GM18507 (cell line): Measurements from ENCODE around the gene BRMS1.
"Not testable (repeated sequence)": the region's sequence is repeated elsewhere in the genome, so short reads cannot be mapped to it uniquely, and the experiment has no call there.

Source experiments
- DNase-seq: peaks from one replicate; pipeline ENCODE4 v3.0.0; 2011; ENCODE audit warnings: low read depth; ENCODE audit not compliant: insufficient read length; ENCODE audit errors: extremely low spot score
- FAIRE-seq: peaks from 2 replicates; lab custom pipeline; 2011; peaks lifted over from hg19 to GRCh38; lab: Jason Lieb, UNC

Gene BRMS1

DNA sequence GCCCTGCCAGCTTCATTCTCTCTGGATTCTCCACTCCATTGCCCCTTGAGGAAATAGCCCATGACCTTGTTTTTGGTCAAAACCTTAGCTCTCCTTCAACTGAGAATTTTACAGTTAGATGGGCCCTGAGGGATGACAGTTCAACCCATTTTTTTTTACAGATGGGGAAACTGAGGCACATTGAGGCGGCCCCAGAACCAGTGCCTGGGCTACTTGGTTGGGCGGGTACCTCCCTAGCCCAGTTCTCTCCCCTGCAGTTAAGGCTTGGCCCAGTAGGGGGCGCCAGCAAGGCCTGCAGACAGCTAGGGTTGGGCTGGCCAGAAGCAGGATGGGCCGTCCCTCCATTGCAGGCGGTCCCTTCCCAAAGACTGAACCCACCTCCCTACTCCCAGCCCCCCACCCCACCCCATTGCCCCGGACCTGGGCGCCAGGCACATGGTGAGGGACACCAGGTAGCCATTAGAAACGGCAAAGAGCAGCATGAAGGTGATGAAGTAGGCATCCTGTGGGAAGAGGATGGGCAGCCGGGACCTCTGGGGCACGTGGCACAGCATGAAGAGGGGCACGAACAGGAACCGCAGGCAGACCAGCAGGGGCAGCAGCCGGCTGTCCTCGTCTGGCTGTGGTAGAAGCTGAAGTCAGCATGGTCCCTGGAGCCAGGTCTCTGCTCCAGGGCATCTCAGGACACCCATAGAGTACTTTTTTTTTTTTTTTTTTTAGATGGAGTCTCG, 19.1 kb upstream of the BRMS1 start:
- FAIRE-seq (peak; percentile 65), DNase-seq (peak; percentile 52)

DNA sequence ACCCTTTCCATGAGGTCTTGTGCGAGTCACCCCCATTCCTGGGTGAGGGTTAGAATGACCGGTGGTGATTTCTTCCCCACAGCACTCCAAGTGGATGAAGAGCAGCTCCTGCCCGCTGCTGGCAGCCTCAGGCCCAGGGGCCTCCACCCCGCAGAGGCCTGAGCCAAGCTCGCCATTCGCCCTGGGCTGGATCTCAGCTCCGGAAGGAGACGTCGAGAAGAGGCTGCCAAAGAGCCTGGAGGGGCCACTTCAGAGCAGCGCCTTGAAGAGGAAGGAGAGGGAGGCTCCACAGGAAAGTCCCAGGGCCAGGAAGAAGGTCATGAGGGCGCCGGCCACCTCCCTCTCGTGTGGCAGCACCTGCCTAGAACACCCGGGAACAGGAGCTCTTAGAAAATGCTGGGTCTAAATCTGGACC, 18.3 kb upstream of the BRMS1 start:
- FAIRE-seq, result no peak
- no peak for DNase-seq

DNA sequence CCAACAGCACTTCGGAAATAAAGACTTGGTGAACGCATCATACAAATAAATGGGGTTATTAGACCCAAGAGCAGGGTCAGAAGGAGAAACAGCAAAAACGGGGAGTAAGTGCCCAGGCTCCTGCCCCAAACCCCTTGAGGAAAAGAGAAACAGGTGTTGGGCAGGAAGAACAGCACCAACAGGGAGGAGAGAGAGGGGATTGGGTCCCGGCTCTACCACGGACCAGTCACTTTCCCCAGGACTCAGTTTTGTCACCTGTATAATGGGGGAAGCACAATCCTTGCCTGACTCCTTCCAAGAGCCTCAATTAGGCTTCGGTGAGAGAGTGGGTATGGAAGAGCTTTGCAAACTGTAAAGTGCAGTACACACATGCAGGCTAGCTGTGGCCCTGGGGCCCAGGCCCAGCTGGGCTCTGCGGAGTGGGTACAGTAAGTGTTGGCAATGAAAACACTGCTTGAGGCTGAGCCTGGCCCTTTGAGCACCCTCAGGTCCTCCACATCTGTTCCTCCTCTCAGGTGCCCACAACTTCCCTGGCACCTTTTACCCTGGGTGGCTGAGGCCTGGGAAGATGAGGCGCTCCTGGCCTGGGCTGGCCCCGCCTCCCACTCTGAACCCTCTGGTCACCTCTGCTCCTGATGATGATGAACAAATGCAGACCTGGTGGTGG, 17.7 kb upstream of the BRMS1 start:
- no peak for DNase-seq
- no peak for FAIRE-seq

DNA sequence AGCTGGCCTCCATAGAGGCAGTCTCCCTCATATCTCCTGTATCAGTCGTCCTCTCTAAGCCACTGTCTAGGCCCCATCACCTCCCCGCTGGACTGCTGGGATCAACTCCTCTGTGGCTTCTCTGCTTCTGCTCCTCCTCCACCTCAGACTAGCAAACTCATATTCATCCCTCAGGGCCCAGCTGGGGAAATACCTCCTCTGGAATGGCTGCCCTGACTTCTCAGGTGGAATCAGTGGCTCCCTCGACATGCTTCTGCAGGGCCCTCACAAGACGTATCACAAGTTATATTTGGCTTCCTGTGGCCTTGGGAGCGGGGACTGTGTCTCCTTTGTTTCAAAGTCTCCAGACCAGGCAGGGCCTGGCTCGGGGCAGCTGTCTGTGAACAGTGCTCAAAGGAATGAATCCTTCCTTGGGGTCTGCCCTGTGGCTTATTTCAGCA, 16.6 kb upstream of the BRMS1 start:
- FAIRE-seq, result no peak

DNA sequence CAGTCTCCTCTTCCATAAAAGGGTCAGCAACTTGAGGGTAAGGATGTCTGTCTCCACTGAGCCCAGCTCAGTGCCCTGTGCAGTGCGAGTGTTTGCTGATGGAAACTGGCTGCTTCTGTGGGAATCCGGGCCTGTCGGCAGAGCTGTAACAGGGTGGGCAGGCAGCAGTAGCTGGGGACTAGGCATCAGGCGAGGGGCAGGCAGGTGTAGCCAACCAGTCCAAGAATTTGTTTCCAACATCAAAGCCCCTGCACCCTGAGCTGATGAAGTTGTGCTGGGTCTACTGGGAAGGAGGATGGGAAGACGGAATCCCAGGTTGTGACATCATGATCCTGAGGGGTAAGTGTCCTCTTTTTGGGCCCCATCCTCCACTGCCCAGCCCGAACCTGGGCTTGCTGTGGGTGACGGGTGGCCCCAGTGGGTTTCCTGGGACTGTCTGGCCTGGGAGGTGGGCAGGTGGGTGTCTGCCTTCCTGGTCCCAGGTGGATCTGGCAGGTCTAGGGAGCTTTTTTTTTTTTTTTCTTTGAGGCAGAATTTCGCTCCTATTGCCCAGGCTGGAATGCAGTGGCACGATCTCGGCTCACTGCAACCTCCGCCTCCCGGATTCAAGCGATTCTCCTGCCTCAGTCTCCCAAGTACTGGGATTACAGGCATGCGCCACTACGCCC, 15.6 kb upstream of the BRMS1 start:
- no peak for DNase-seq
- FAIRE-seq, result no peak

More for the DNA sequence above, 16.6 kb upstream of the BRMS1 start:
- DNase-seq, result no peak

DNA sequence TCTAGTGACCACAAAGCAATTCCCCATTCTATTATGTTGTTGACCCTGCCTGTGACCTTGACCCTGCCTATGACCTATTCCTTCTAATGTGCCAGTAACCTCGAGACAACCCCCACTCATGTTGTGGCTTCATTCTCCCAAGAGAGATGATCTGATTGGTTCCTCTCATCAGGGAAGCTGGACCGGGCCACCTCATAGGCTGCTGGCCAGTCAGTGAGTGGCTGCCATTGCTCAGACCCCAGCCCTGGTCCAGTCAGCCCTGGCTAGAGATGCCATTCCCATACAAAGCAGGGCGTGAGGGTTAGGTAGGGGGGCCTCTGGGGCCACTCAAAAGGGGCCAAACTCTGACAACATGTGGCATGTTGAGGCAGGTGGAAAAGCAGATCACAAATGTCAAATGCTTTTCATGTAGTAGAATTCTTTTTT, 14.8 kb upstream of the BRMS1 start:
- FAIRE-seq, result no peak

DNA sequence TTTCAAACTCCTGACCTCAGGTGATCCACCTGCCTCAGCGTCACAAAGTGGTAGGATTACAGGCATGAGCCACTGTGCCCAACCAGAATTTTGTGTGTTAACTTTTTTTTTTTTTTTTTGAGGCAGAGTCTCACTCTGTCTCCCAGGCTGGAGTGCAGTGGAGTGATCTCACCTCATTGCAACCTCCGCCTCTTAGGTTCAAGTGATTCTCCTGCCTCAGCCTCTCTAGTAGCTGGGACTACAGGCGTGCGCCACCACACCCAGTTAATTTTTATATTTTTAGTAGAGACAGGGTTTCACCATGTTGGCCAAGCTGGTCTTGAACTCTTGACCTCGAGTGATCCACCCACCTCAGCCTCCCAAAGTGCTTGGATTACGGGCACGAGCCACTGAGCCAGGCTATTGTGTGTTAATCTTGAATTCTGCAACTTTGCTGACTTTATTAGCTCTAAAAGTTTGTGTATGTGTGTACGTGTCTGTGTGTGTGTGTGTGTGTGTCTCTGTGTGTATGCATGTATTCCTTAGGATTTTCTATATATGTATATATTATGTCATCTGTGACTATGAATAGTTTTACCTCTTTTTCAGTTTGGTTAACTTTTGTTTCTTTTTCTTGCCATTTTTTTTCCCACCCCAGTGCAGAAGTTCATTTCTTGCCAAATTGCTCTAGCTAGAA, 5.8 kb upstream of the BRMS1 start:
- not testable (repeated sequence) for FAIRE-seq, DNase-seq

More for the DNA sequence above, 14.8 kb upstream of the BRMS1 start:
- DNase-seq, result no peak

DNA sequence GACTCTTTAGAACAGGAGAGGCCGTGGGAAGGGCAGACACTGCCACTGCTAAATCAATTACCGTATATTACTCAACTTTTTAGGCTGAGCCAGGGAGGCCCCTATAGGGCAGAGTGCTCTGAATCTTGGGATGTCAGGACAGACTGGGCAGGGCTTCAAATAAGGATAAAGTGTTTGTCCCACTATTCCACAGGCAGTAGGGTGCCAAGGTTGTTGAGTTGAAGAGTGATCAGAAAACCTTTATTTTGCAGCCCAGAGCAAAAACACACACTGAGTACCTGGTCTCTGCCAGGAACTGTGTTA, 4.1 kb upstream of the BRMS1 start:
- FAIRE-seq, result no peak
- DNase-seq, result no peak

DNA sequence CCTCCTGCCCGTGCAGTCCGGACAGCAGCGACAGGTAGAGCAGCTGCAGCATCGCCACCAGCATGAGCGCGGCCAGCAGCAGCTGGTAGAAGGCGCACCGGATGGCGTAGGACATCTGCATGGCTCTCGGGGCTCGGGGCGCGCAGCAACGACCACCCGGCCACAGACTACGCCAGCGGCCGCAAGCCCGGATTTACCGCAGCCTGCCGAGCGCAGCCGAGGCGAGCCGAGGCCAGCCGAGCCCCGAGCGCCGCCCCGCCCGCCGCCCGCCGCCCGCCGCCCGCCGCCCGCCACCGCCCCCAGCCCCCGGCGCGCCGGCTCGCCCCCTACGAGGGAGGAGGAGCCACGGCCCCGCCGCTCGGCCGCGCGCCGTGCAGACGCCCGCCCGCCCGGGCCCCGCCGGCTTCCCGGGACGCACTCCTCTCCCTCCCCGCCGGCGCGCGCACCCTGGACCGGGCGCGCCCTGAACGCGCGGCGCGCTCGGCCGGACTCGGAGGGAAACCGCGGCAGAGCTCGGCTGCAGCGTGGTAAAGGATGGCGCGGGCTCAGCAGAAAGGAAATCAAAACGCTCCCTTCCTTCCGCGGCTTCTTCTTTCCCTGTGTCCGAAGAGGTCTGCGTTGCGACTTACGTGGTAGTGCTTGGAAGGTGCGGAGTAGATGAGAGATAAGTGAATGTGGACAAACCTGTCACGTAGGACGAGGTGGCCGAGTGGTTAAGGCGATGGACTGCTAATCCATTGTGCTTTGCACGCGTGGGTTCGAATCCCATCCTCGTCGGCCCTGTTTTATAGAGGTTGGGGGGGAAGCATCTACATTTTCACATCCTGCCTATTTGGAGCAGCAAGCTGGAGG, 2.7 kb upstream of the BRMS1 start, which contains the start of gene B4GAT1:
TSS of gene B4GAT1 (minus strand) at position 205 of the 852 bp plus-strand sequence. CDS start at position 121, 84 bp downstream.
- FAIRE-seq (peak; percentile 45), DNase-seq (peak; percentile 54)

DNA sequence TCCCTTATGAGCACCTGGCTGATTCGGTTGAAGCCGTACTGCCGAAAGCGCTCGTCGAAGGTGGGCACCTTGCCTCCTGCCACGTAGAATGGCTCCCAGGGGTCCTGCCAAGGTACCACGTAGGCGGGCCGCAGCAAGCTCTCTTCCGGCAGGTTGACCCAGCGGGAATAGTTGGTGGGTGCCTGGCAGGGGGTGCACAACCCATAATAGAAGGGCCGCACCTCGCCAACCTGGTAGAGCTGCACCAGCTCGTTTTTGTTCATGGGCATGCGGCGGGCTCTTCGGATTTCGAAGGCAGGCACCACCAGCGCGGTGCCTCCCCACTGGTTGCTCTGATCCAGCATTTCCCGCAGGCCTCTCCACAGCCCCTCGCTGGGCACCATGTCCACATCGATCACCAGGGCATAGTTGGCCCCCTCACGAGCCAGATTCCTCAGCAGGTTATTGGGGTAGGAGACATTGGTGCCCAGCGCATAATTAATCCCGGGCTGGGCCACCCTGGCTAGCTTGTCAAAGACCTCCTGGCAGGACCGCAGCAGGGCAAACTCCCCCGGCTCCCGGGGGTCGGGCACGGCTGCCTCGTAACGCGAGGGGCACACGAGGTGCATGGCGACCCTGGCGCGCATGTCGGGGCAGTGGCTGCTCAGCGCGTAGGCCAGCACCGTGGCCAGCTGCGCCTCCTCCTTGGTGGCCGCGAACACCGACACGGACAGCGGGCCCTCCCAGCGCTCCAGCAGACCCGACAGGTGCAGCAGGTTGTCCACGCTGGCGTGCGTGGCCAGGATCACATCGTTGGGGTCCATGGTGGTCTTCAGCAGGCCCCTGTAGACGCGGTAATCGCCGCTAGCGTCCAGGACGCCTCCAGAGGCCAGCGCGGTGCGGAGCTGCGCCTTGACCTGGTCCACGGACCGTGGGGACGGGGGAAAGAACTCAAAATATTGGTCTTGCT, 1.8 kb upstream of the BRMS1 start:
- FAIRE-seq, result no peak
- DNase-seq, result no peak

DNA sequence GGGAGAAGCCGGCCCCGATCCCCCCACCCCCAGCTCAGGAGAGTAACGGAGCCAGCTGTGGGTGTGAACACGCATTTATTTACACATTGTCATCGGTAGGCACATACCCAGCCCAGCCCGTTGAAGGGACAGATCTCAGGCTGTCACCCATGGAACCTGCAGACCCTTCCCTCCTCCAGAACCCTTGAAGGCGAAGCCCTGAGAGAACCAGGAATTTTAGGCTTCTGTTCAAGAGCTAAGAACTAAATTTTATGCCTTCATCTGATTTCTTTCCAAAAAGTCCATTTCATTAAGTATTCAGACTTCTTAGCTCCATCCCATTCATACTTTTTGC, 379 bp upstream of the BRMS1 start:
- FAIRE-seq, result no peak
- DNase-seq, result no peak

DNA sequence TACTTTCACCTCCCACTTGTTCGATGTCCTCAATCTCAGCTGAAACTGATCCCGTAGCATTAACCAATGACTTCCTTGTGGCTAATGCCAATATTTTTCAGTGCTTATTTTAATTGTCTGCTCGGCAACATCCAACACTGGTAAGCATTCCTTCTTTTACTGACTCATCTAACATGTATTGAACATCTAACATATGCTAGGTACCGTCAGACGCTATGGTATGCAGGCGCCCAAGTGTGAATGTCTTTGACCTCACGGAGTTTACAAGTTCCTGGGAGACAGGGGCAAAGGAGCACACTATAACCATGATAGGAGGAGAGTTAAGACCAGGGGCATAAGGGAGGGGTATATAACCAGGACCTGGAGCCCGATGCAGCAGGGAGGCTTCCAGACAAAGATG, 1.7 kb downstream of the BRMS1 start:
- FAIRE-seq (no peak), DNase-seq (no peak)

DNA sequence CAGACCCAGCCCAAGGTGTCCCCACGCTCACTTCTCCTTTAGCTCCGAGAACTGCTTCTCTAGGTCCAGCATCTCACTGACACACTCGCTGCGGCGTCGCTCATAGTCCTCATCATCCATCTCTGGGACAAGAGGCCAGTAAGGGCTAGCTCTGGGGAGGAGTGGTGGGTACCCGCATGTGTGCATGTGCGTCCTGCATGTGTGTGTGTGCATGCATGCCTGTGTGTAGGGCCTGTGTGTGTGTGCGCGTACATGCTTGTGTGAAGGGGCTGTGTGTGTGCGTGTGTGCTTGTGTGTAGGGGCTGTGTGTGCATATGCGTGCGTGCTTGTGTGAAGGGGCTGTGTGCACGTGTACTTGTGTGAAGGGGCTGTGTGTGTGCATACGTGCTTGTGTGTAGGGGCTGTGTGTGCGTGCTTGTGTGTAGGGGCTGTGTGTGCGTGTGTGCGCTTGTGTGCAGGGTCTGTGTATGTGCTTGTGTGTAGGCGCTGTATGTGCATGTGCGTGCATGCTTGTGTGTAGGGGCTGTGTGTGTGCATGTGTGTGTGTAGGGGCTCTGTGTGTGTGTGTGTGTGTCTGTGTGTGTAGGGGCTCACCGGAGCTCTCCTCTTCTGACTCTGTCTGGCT, 3.3 kb downstream of the BRMS1 start:
- no peak for FAIRE-seq
- DNase-seq, result no peak

DNA sequence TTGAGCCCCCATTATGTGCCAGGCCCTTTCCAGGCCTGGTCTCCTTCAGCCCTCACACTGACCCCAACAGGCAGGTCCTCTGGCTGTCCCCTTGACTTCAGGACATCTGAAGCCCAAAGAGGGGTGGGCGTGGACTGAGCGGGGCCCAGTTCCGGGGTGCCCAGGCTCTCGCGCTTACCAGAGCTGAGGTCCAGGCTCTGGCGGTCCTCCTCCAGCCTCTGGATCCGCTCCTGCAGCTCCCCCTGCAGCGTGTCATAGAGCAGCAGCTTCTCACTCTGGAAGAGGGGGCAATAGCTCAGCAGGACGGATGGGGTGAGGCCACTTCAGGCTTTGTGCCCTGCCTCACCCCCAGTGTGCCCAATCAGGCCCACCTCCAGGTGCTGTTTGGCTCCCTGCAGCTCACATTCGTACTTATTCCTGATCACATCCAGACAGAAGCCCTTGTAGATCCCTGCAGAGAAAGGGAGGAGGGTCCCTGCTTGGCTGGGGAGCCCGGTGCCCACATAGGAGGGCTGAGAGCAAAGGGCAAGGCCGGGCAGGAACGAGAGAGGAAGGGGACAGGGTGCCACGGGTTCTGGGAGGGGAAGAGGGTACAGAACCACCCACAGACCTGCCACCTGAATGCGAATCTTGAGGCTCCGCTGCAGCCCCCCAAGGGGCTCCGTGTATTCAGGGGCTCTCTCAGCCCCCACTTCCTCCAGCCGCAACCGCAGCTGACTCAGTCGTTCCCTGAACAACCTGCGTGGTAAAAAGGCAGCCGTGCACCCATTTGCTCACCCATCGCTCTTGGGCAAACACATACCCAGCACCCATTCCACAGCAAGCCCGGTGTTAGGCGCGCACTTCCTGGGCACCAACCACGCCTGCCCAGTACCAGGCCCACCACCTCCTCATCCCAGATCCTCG, 4.1 kb downstream of the BRMS1 start:
- FAIRE-seq (no peak), DNase-seq (no peak)

DNA sequence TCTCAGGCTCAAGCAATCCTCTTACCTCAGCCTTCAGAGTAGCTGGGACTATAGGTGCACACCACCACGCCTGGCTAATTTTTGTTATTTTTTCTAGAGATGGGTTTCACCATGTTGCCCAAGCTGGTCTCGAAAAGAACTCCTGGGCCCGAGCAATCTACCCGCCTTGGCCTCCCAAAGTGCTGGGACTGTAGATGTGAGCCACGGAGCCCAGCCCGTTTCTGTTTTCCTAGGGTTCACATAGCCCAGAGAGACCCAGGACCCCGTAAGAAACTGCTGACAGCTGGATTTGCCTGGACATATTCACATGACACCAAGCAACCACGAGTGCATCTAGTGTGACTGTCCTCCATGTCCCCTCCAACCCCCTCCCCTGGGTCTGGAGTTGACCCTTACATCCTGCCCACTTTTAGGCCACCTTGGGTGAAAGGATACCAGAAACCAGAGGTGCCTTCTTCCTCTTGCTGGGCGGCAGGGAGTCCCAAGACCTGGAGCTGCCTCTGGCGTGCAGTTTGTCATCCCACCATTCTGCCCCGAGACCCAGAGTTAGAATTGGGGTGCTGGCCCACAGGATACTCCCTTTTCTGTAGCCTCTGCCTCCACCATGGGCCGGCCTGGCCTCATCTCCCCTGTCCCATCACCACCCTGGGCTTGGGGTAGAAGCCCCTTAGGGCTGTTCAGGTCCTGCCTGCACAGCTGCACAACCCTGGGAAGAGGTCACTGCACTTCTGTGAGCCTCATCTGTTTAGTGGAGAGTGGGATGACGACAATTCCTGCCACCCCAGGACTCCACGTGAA, 5.0 kb downstream of the BRMS1 start:
- FAIRE-seq (no peak), DNase-seq (no peak)

DNA sequence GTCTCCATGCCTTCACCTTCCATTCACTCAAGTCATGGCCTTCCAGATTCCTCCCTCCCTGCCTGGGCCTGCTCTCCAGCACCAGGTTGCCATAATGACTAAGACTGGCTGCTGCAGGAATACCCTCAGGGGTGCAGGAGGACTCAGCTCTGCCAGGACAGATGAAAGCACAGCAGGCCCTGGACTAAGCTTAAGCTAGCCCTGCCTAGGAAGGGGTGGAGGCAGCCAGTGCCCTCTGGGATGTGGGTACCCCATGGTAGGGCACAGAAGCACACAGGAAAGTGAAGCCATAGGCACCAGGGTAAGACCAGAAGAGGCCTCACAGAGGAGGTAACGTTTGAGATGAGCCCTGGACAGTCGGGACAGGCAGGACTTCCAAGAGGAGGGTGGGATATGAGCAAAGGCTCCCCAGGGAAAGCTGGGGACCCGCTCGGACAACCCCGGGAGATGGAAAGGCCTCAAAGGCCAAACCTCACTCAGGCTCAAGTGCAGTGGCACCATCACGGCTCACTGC, 5.7 kb downstream of the BRMS1 start:
- DNase-seq (no peak), FAIRE-seq (no peak)
